IMR-90 (cell line): ENCODE data around the gene SPON1. TPM values are rescaled to one million over a fixed set of nuclear protein-coding genes. Genes with fewer than 3 reads are reported as not detected.

Experiments used
- ATAC-seq: fragments of 200-7000 bp; cut with Tn5 transposase; 2 replicates; pipeline ENCODE4 v1.9.1; 2020; ENCODE audit warnings: low read depth, mild to moderate bottlenecking, moderate library complexity
- BruUV-seq: library from RNA; stranded (reverse); fragments of 400-500 nt; replicated peaks from 2 replicates; lab custom pipeline; 2021; lab: Mats Ljungman, UMichigan
- CTCF ChIA-PET: fragments of 300-600 bp; formaldehyde crosslinking; extraction: SDS; loops from one replicate; lab custom pipeline; 2021; ENCODE audit warnings: antibody characterized with exemption; lab: Yijun Ruan, JAX
- POLR2A ChIA-PET: fragments of 300-600 bp; sonication (Branson Sonifier 250); formaldehyde crosslinking; loops from one replicate; lab custom pipeline; 2022; ENCODE audit warnings: antibody characterized with exemption; ENCODE audit not compliant: unreplicated experiment; lab: Charles Lee
- DNase-seq: peaks from one replicate; pipeline ENCODE4 v3.0.0; 2013
- H2AFZ ChIP-seq: replicated peaks from 2 replicates; pipeline ENCODE3; 2013; ENCODE audit warnings: low read length, mild to moderate bottlenecking; ENCODE audit not compliant: poor library complexity
- H2AK5ac ChIP-seq: 2 replicates; pipeline ENCODE4 v1.6.1; 2013; ENCODE audit warnings: low read depth, low read length, inconsistent platforms
- H2AK9ac ChIP-seq: replicated peaks from 2 replicates; pipeline ENCODE3; 2013; ENCODE audit warnings: mild to moderate bottlenecking, low read depth, low read length, moderate library complexity; ENCODE audit not compliant: poor library complexity
- H2BK120ac ChIP-seq: 2 replicates; pipeline ENCODE4 v1.6.1; 2013; ENCODE audit warnings: low read depth, low read length, inconsistent platforms
- H2BK15ac ChIP-seq: 3 replicates; pipeline ENCODE4 v1.6.1; 2013; ENCODE audit warnings: low read depth, low read length, inconsistent platforms
- H2BK20ac ChIP-seq: 2 replicates; pipeline ENCODE4 v1.6.1; 2013; ENCODE audit warnings: low read depth, mild to moderate bottlenecking, inconsistent platforms, low read length, moderate library complexity
- H2BK5ac ChIP-seq: 2 replicates; pipeline ENCODE4 v1.6.1; 2013; ENCODE audit warnings: mild to moderate bottlenecking, low read depth, low read length, inconsistent platforms; ENCODE audit not compliant: poor library complexity, severe bottlenecking
- H3K14ac ChIP-seq: replicated peaks from 2 replicates; pipeline ENCODE4 v1.6.1; 2013; ENCODE audit warnings: low read depth, low read length, inconsistent platforms
- H3K18ac ChIP-seq: 2 replicates; pipeline ENCODE4 v1.6.1; 2013; ENCODE audit warnings: low read depth, low read length, control low read depth
- H3K23ac ChIP-seq: 2 replicates; pipeline ENCODE4 v1.6.1; 2013; ENCODE audit warnings: low read depth, low read length, inconsistent platforms
- H3K27ac ChIP-seq: 2 replicates; pipeline ENCODE4 v1.5.1; 2013; ENCODE audit warnings: mild to moderate bottlenecking, control low read depth, low read length; ENCODE audit not compliant: insufficient read depth
- H3K27me3 ChIP-seq: 2 replicates; pipeline ENCODE4 v1.6.1; 2013; ENCODE audit warnings: low read length; ENCODE audit not compliant: control insufficient read depth, insufficient read depth
- H3K36me3 ChIP-seq: 2 replicates; pipeline ENCODE4 v1.6.1; 2013; ENCODE audit warnings: low read length, mixed read lengths; ENCODE audit not compliant: control insufficient read depth, insufficient read depth
- H3K4ac ChIP-seq: 2 replicates; pipeline ENCODE4 v1.6.1; 2013; ENCODE audit warnings: low read depth, low read length, inconsistent platforms
- H3K4me1 ChIP-seq: 2 replicates; pipeline ENCODE4 v1.6.1; 2013; ENCODE audit warnings: low read length, mixed read lengths; ENCODE audit not compliant: control insufficient read depth, insufficient read depth
- H3K4me2 ChIP-seq: 2 replicates; pipeline ENCODE4 v1.6.1; 2013; ENCODE audit warnings: low read depth, mild to moderate bottlenecking, control low read depth, low read length, moderate library complexity
- H3K4me3 ChIP-seq: 2 replicates; pipeline ENCODE4 v1.5.1; 2013; ENCODE audit warnings: low read depth, mild to moderate bottlenecking, control low read depth, low read length, moderate library complexity; ENCODE audit not compliant: insufficient read depth
- H3K56ac ChIP-seq: 2 replicates; pipeline ENCODE4 v1.6.1; 2013; ENCODE audit warnings: low read length, inconsistent platforms; ENCODE audit not compliant: insufficient read depth; ENCODE audit errors: extremely low read depth
- H3K79me1 ChIP-seq, 2 experiments: 2 replicates each; pipeline ENCODE4 v1.6.1; 2013; ENCODE audit warnings: low read length in 2 of 2, inconsistent platforms in 1 of 2, low read depth in 1 of 2
- H3K9ac ChIP-seq: 2 replicates; pipeline ENCODE4 v1.6.1; 2013; ENCODE audit warnings: low read depth, low read length, control low read depth
- H3K9me1 ChIP-seq: 2 replicates; pipeline ENCODE4 v1.6.1; 2013; ENCODE audit warnings: low read length, inconsistent platforms; ENCODE audit not compliant: insufficient read depth
- H3K9me3 ChIP-seq: 2 replicates; pipeline ENCODE4 v1.6.1; 2013; ENCODE audit warnings: low read length; ENCODE audit not compliant: control insufficient read depth, insufficient read depth
- H4K20me1 ChIP-seq: 2 replicates; pipeline ENCODE4 v1.6.1; 2013; ENCODE audit warnings: low read length, inconsistent platforms; ENCODE audit not compliant: insufficient read depth
- H4K5ac ChIP-seq: 2 replicates; pipeline ENCODE4 v1.6.1; 2013; ENCODE audit warnings: mild to moderate bottlenecking, low read depth, low read length, control low read depth
- H4K8ac ChIP-seq, 2 experiments: 2 replicates each; pipeline ENCODE4 v1.6.1; 2013; ENCODE audit warnings: low read depth in 2 of 2, low read length in 2 of 2, control low read depth in 1 of 2, inconsistent platforms in 1 of 2
- H4K91ac ChIP-seq: 2 replicates; pipeline ENCODE4 v1.6.1; 2013; ENCODE audit warnings: low read depth, low read length, inconsistent platforms; ENCODE audit not compliant: insufficient read depth
- BHLHE40 ChIP-seq: fragments of 150-350 bp; IDR thresholded peaks from 2 replicates; pipeline ENCODE4 v1.6.1; 2016; ENCODE audit warnings: mild to moderate bottlenecking, low read depth, low read length
- CEBPB ChIP-seq: IDR thresholded peaks from 2 replicates; pipeline ENCODE4 v1.6.1; 2012; ENCODE audit warnings: low read depth, low read length, improper control_type of control experiment
- MAFK ChIP-seq: IDR thresholded peaks from 2 replicates; pipeline ENCODE4 v1.6.1; 2012; ENCODE audit warnings: low read depth, low read length, improper control_type of control experiment
- MAZ ChIP-seq: IDR thresholded peaks from 2 replicates; pipeline ENCODE4 v1.6.1; 2012; ENCODE audit warnings: low read depth, mild to moderate bottlenecking, low read length, improper control_type of control experiment, moderate library complexity, borderline replicate concordance
- MXI1 ChIP-seq: IDR thresholded peaks from 2 replicates; pipeline ENCODE4 v1.6.1; 2012; ENCODE audit warnings: low read depth, mild to moderate bottlenecking, low read length, moderate library complexity, borderline replicate concordance
- POLR2A ChIP-seq: IDR thresholded peaks from 2 replicates; pipeline ENCODE4 v1.6.1; 2012; ENCODE audit warnings: mild to moderate bottlenecking, low read depth, low read length
- RCOR1 ChIP-seq: IDR thresholded peaks from 2 replicates; pipeline ENCODE4 v1.6.1; 2012; ENCODE audit warnings: mild to moderate bottlenecking, low read length, improper control_type of control experiment; ENCODE audit not compliant: insufficient replicate concordance
- SMC3 ChIP-seq: fragments of 150-350 bp; IDR thresholded peaks from 2 replicates; pipeline ENCODE4 v1.6.1; 2016; ENCODE audit warnings: low read depth, mild to moderate bottlenecking, antibody characterized with exemption, low read length, moderate library complexity
- WGBS, 2 experiments: methylation state at CpG; one replicate each; pipeline versions ENCODE4 v1.1.5 to v1.1.7; 2013; ENCODE audit warnings: missing lambda C conversion rate in 2 of 2; ENCODE audit not compliant: insufficient read length in 1 of 2; ENCODE audit errors: extremely low coverage in 2 of 2; 5-methylcytosine and 5-hydroxymethylcytosine counted together
- dilution Hi-C: fragments of 300-500 bp; cut with HindIII; formaldehyde crosslinking; loops from one replicate; pipeline ENCODE4 v1.14.3; 2018; ENCODE audit warnings: low sequenced_read_pairs; ENCODE audit not compliant: unreplicated experiment
- in situ Hi-C: fragments of 300-500 bp; cut with MboI; formaldehyde crosslinking; loops from 3 replicates; pipeline ENCODE4 v1.14.3; 2019; ENCODE audit warnings: low sequenced_read_pairs, inconsistent platforms, mixed read lengths
- intact Hi-C: fragments of 100-400 bp; cut with micrococcal nuclease; formaldehyde crosslinking; loops from 2 replicates; pipeline ENCODE4 v1.10.0; 2022
- polyA plus RNA-seq, 3 experiments: library from polyadenylated mRNA; depleted of rRNA; stranded (reverse); fragments of >200 nt; gene quantifications; 2 replicates each; pipeline ENCODE4 v1.2.3, GENCODE V29; 2012; ENCODE audit warnings: low replicate concordance in 1 of 3
- total RNA-seq: library from RNA; depleted of rRNA; stranded (reverse); fragments of >200 nt; gene quantifications from 2 replicates; pipeline ENCODE4 v1.2.3, GENCODE V29; 2012
- TF ChIP-seq, protein P1 (sequence below): conservative IDR thresholded peaks from 2 replicates; pipeline ENCODE4 v1.5.1; 2012; ENCODE audit warnings: mild to moderate bottlenecking, low read depth, low read length, improper control_type of control experiment
- TF ChIP-seq, protein P2 (sequence below): fragments of 150-350 bp; IDR thresholded peaks from 2 replicates; pipeline ENCODE4 v1.6.1; 2016; ENCODE audit warnings: low read depth, mild to moderate bottlenecking, low read length, moderate library complexity, borderline replicate concordance

Gene SPON1
- total and polyA plus RNA-seq, 2 of the 4 experiments (the other 2 are of a cell fraction) = 0.62 to 0.72 TPM

DNA sequence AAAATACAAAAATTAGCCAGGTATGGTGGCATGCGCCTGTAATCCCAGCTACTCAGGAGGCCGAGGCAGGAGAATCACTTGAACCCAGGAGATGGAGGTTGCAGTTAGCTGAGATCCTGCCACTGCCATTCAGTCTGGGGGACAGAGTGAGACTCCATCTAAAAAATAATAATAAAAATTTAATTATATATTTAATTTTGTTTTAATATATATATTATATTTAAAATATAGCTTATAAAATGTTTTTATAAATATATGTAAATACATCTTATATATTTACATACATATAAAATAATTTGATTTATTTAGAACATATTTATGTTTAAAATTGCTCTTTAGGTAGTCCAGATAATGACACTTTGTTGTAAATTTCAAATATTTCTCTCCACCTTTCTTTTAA, 82.9 kb downstream of the SPON1 start:
- no peak overlapping the region for H4K91ac ChIP-seq
- no peak for DNase-seq
- H4K20me1 ChIP-seq = no peaks in the 10 kb centered on the region
- no peaks in the 10 kb centered on the region for H3K79me1 ChIP-seq
- in situ Hi-C loops = no loop called here
- H3K4me2 ChIP-seq = no peak overlapping the region
- WGBS, 2 experiments = no CpG with 5 or more reads among the region's 2 CpGs
- no peak overlapping the region for H2AK9ac ChIP-seq
- H3K9me3 ChIP-seq = no peaks in the 10 kb centered on the region
- intact Hi-C loops = no loop called here
- H3K27ac ChIP-seq = no peak overlapping the region
- TF ChIP-seq SMC3 = no peak
- TF ChIP-seq RCOR1 = no peak
- TF ChIP-seq CEBPB = no peak
- no peak for TF ChIP-seq MXI1
- TF ChIP-seq, protein P1, sequence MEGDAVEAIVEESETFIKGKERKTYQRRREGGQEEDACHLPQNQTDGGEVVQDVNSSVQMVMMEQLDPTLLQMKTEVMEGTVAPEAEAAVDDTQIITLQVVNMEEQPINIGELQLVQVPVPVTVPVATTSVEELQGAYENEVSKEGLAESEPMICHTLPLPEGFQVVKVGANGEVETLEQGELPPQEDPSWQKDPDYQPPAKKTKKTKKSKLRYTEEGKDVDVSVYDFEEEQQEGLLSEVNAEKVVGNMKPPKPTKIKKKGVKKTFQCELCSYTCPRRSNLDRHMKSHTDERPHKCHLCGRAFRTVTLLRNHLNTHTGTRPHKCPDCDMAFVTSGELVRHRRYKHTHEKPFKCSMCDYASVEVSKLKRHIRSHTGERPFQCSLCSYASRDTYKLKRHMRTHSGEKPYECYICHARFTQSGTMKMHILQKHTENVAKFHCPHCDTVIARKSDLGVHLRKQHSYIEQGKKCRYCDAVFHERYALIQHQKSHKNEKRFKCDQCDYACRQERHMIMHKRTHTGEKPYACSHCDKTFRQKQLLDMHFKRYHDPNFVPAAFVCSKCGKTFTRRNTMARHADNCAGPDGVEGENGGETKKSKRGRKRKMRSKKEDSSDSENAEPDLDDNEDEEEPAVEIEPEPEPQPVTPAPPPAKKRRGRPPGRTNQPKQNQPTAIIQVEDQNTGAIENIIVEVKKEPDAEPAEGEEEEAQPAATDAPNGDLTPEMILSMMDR = no peak
- TF ChIP-seq MAZ = no peak
- TF ChIP-seq BHLHE40 = no peak
- no peak for TF ChIP-seq MAFK
- TF ChIP-seq, protein P2, sequence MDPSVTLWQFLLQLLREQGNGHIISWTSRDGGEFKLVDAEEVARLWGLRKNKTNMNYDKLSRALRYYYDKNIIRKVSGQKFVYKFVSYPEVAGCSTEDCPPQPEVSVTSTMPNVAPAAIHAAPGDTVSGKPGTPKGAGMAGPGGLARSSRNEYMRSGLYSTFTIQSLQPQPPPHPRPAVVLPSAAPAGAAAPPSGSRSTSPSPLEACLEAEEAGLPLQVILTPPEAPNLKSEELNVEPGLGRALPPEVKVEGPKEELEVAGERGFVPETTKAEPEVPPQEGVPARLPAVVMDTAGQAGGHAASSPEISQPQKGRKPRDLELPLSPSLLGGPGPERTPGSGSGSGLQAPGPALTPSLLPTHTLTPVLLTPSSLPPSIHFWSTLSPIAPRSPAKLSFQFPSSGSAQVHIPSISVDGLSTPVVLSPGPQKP = no peak
- no peak for TF ChIP-seq POLR2A
- no peak overlapping the region for H3K23ac ChIP-seq
- no peak overlapping the region for H2BK20ac ChIP-seq
- ATAC-seq = no peak
- H2AFZ ChIP-seq = no peak overlapping the region
- no peak overlapping the region for H3K18ac ChIP-seq
- no peak overlapping the region for H2AK5ac ChIP-seq
- H3K14ac ChIP-seq = no peak overlapping the region
- CTCF ChIA-PET = interaction anchor here (1.0 kb wide), 1 partner anchor 74 kb away, joined by 3 read pairs; no protein-coding TSS in a partner anchor
- no peak overlapping the region for H4K5ac ChIP-seq
- H3K27me3 ChIP-seq = peaks cover 18% of the 10 kb centered on the region
- POLR2A ChIA-PET = no interaction called here
- H3K4ac ChIP-seq = no peak overlapping the region
- no peak overlapping the region for H2BK15ac ChIP-seq
- no peak overlapping the region for H4K8ac ChIP-seq
- H3K36me3 ChIP-seq = no peaks in the 10 kb centered on the region
- no peak overlapping the region for H2BK5ac ChIP-seq
- H3K9ac ChIP-seq = no peak overlapping the region
- H2BK120ac ChIP-seq = no peak overlapping the region
- dilution Hi-C loops = no loop called here
- H3K9me1 ChIP-seq = no peaks in the 10 kb centered on the region
- H3K4me1 ChIP-seq = no peaks in the 10 kb centered on the region
- BruUV-seq = no TSS peak
- H3K4me3 ChIP-seq = no peak overlapping the region
- no peak overlapping the region for H3K56ac ChIP-seq
